HuH-7 (cell line): ENCODE results near the gene SMIM32.

Experiments used
- DNase-seq: peaks from one replicate; pipeline ENCODE4 v3.0.0; 2011; ENCODE audit warnings: low spot score

SMIM32 gene

GRCh38 chr5:136207631-136208030 is 14.7 kb upstream of the SMIM32 start:
- no peak for DNase-seq

- DNase-seq, result no peak
Measured at GRCh38 chr5:136206361-136206760, 13.4 kb upstream of the SMIM32 start.

- DNase-seq, result no peak
Measured at GRCh38 chr5:136205941-136206340, 13.0 kb upstream of the SMIM32 start.

- DNase-seq, result no peak
Measured at GRCh38 chr5:136205061-136205702, 12.2 kb upstream of the SMIM32 start.

- no peak for DNase-seq
Measured at GRCh38 chr5:136203303-136203922, 10.5 kb upstream of the SMIM32 start.

GRCh38 chr5:136202469-136203205 is 9.7 kb upstream of the SMIM32 start:
- DNase-seq, result no peak

- DNase-seq, result no peak
Measured at GRCh38 chr5:136201870-136202269, 8.9 kb upstream of the SMIM32 start.

GRCh38 chr5:136200761-136201160 is 7.8 kb upstream of the SMIM32 start:
- DNase-seq, result no peak

- no peak for DNase-seq
Measured at GRCh38 chr5:136200130-136200529, 7.2 kb upstream of the SMIM32 start.

GRCh38 chr5:136199408-136199807 is 6.4 kb upstream of the SMIM32 start:
- DNase-seq, result no peak

- DNase-seq, result no peak
Measured at GRCh38 chr5:136198453-136198852, 5.5 kb upstream of the SMIM32 start.

GRCh38 chr5:136197462-136198142 is 4.6 kb upstream of the SMIM32 start:
- DNase-seq, result no peak

- no peak for DNase-seq
Measured at GRCh38 chr5:136195971-136196820, 3.2 kb upstream of the SMIM32 start.

GRCh38 chr5:136194576-136194975 is 1.6 kb upstream of the SMIM32 start:
- no peak for DNase-seq

GRCh38 chr5:136193322-136193935 is 467 bp upstream of the SMIM32 start:
- no peak for DNase-seq

GRCh38 chr5:136192015-136192525 is 892 bp downstream of the SMIM32 start:
- peak; percentile 35 for DNase-seq

- DNase-seq, result no peak
Measured at GRCh38 chr5:136191304-136192014, 1.5 kb downstream of the SMIM32 start.

GRCh38 chr5:136190904-136191303 is 2.1 kb downstream of the SMIM32 start:
- no peak for DNase-seq

GRCh38 chr5:136190091-136190720 is 2.8 kb downstream of the SMIM32 start:
- DNase-seq, result no peak

GRCh38 chr5:136188859-136189258 is 4.1 kb downstream of the SMIM32 start:
- DNase-seq, result no peak
